Keratinocyte (primary cell): Measurements from ENCODE around the gene KLK8.

Source experiments
- CTCF ChIP-seq, 3 experiments: IDR thresholded peaks in 1 of 3; conservative IDR thresholded peaks in 1 of 3; optimal IDR thresholded peaks in 1 of 3; 2 replicates in 2 of 3; 3 replicates in 1 of 3; pipeline versions ENCODE3 to v1.5.1; 2011; ENCODE audit warnings: low read length in 3 of 3, mild to moderate bottlenecking in 3 of 3, moderate library complexity in 2 of 3, control low read depth in 1 of 3, inconsistent platforms in 1 of 3; ENCODE audit not compliant: insufficient read depth in 2 of 3; ENCODE audit errors: extremely low read depth in 1 of 3
- EZH2 ChIP-seq: IDR thresholded peaks from one replicate; pipeline ENCODE4 v1.6.1; 2012; ENCODE audit warnings: inconsistent platforms, mild to moderate bottlenecking, low read length, moderate library complexity

DNA sequence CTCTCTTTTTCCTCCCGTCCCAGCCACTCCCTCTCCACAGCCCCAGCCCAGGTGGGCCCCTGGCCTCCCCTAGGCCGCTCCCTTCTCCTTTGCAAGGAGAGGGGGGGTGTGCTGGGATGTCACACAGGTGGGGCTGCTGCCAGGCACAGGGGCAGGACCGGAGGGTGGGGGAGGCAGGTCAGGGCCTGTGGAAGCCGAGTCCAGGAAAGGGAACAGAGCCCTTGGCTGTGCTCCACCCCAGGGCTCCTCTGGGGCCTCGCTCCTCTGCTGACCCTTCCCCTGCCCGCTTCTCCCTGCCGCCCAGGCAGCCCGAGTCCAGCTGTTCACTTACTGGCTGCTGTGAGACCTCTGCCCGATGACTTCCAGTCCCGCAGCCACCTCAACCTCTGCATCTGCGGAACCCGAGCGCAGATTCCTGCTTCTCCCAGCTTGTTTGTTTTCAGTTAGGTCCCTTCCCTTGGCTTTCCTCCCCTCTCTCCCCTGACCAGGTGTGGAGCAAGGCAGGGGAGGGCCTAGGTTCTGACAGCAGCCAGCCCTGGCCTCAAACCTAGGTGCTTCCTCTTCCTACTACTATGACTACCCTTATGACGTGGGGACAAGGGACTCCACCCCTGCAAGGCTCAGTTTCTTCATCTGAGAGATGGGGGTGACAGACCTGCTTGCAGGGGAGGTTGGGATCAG, 25.9 kb upstream of the KLK8 start:
- TF ChIP-seq CTCF (optimal IDR thresholded peaks at IDR 0.05 in 1 of 3, IDR thresholded peaks at IDR 0.05 in 1 of 3, conservative IDR thresholded peaks at IDR 0.05 in 1 of 3; ENCODE audit: extremely low read depth in 1 of 3, insufficient read depth in 2 of 3, low read length in 3 of 3): no peak
- no peak for TF ChIP-seq EZH2
